ENCODE data around the gene GNG2. TPM values are rescaled to one million over a fixed set of nuclear protein-coding genes. Genes with fewer than 3 reads are reported as not detected.

Gene GNG2
- total RNA-seq, 1 experiment from 2014 or later: 8.6 TPM

DNA sequence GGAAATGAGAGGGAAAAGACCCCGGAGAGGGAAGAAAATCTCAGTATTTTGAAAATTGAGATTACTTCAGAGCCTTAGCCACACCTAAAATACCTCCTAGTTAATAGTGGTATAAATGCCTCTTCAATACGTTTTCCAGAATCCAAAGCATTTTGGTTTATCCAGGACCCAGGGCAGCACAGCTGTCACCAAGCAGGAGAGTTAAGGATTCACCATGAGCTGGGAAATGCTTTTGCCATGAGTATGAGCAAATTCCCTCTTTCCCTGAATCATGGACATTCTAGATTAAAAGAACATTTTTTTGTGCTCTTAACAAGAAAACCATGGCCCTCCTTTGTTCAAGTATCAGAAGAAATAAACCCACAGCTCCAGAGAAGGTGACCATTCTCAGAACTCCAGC lies 107.1 kb downstream of the GNG2 start:
- Histone ChIP-seq H3K4me3 (ENCODE audit: low read depth, low read length) (no peak overlapping the region), H3K36me3 (ENCODE audit: control insufficient read depth, insufficient read depth, low read length) (no peaks in the 10 kb centered on the region), H3K27me3 (replicated peaks; ENCODE audit: control insufficient read depth, insufficient read depth, low read length) (no peaks in the 10 kb centered on the region), H3K4me1 (no peaks in the 10 kb centered on the region), H3K9me3 (no peaks in the 10 kb centered on the region)
- no peaks in the 10 kb centered on the region for H3K36me3 Mint-ChIP-seq (ENCODE audit: insufficient read depth, unreplicated experiment)
- no peaks in the 10 kb centered on the region for H3K4me1 Mint-ChIP-seq (ENCODE audit: low read depth, unreplicated experiment)
- no peaks in the 10 kb centered on the region for H3K9me3 Mint-ChIP-seq (ENCODE audit: unreplicated experiment)
- H3K27ac Mint-ChIP-seq (ENCODE audit: unreplicated experiment): no peak overlapping the region
- no peaks in the 10 kb centered on the region for H3K27me3 Mint-ChIP-seq (ENCODE audit: insufficient read depth, unreplicated experiment)
- intact Hi-C loops (cut with micrococcal nuclease; ENCODE audit: unreplicated experiment): no loop called here
- BruUV-seq (replicated peaks): no TSS peak
- POLR2A ChIA-PET: no interaction called here
- TF ChIP-seq, protein P1, sequence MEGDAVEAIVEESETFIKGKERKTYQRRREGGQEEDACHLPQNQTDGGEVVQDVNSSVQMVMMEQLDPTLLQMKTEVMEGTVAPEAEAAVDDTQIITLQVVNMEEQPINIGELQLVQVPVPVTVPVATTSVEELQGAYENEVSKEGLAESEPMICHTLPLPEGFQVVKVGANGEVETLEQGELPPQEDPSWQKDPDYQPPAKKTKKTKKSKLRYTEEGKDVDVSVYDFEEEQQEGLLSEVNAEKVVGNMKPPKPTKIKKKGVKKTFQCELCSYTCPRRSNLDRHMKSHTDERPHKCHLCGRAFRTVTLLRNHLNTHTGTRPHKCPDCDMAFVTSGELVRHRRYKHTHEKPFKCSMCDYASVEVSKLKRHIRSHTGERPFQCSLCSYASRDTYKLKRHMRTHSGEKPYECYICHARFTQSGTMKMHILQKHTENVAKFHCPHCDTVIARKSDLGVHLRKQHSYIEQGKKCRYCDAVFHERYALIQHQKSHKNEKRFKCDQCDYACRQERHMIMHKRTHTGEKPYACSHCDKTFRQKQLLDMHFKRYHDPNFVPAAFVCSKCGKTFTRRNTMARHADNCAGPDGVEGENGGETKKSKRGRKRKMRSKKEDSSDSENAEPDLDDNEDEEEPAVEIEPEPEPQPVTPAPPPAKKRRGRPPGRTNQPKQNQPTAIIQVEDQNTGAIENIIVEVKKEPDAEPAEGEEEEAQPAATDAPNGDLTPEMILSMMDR (IDR thresholded peaks at IDR 0.05; ENCODE audit: insufficient read depth in 1 of 2, low read depth in 1 of 2, low read length in 1 of 2, severe bottlenecking in 1 of 2, unreplicated experiment in 1 of 2): no peak
- no peak for DNase-seq
- CTCF ChIA-PET: no interaction called here
- no peak overlapping the region for H3K4me3 Mint-ChIP-seq (ENCODE audit: unreplicated experiment)

DNA sequence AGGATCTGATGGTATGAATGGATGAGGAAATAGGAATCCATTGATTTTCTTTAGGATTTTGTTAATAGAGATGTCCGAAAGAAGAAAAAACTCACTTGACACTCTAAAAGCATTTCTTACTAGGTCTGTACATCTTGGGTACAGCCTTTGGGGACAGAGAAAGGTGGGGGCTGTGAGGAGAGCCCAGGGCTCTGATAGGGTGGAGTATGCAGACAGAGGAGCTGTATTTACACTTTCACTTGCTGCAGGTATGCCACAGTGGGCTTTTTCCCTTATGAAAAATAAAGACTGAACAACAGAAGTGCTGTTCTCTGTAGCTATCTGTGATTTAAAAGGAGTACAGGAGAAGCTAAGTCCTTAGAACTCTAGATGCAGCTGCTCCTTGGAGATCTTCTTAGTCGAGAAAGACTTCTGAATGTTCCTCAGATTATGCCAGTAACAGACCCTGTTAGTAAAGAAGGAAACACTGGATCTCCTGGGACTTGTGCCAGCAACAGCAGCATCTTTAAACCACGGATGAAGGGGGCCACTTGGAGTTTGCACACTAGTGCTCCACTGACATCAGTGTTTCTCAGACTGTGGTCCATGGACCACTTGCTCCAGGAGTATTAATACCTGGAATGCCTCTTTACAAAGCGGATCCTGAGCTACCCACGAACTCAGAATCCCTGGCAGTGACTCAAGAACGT lies 109.6 kb downstream of the GNG2 start:
- Mint-ChIP-seq H3K4me1 (ENCODE audit: low read depth, unreplicated experiment) (no peaks in the 10 kb centered on the region), H3K36me3 (ENCODE audit: insufficient read depth, unreplicated experiment) (no peaks in the 10 kb centered on the region), H3K27me3 (ENCODE audit: insufficient read depth, unreplicated experiment) (no peaks in the 10 kb centered on the region), H3K4me3 (ENCODE audit: unreplicated experiment) (no peak overlapping the region), H3K9me3 (ENCODE audit: unreplicated experiment) (no peaks in the 10 kb centered on the region), H3K27ac (ENCODE audit: unreplicated experiment) (no peak overlapping the region)
- no peak overlapping the region for H3K4me3 ChIP-seq (ENCODE audit: low read depth, low read length)
- ChIA-PET CTCF (no interaction called here), POLR2A (no interaction called here)
- H3K4me1 ChIP-seq: no peaks in the 10 kb centered on the region
- no TSS peak for BruUV-seq (replicated peaks)
- TF ChIP-seq, protein P1 (IDR thresholded peaks at IDR 0.05; ENCODE audit: insufficient read depth in 1 of 2, low read depth in 1 of 2, low read length in 1 of 2, severe bottlenecking in 1 of 2, unreplicated experiment in 1 of 2): no peak
- no peak for DNase-seq
- intact Hi-C loops (cut with micrococcal nuclease; ENCODE audit: unreplicated experiment): no loop called here
- no peaks in the 10 kb centered on the region for H3K36me3 ChIP-seq (ENCODE audit: control insufficient read depth, insufficient read depth, low read length)
- no peaks in the 10 kb centered on the region for H3K27me3 ChIP-seq (replicated peaks; ENCODE audit: control insufficient read depth, insufficient read depth, low read length)
- H3K9me3 ChIP-seq: no peaks in the 10 kb centered on the region

DNA sequence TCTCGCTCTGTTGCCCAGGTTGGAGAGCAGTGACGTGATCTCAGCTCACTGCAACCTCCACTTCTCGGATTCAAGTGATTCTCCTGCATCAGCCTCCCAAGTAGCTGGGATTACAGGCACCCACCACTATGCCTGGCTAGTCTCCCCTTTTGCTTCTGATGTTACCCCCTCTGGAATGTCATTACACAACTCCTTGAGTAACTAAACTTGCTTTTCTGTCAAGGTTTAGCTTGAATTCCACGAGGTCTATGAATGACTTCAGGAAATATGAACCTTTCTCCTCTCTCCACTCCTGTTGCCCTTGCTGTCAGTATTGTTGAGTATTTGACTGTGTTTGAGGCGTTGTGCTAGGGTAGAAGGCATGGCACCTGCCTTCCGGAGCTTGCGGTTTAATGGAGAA lies 112.2 kb downstream of the GNG2 start:
- no peak overlapping the region for H3K4me3 Mint-ChIP-seq (ENCODE audit: unreplicated experiment)
- Histone ChIP-seq H3K4me3 (ENCODE audit: low read depth, low read length) (no peak overlapping the region), H3K36me3 (ENCODE audit: control insufficient read depth, insufficient read depth, low read length) (no peaks in the 10 kb centered on the region), H3K27me3 (replicated peaks; ENCODE audit: control insufficient read depth, insufficient read depth, low read length) (no peaks in the 10 kb centered on the region), H3K9me3 (no peaks in the 10 kb centered on the region), H3K4me1 (peaks cover 9% of the 10 kb centered on the region; the same call in 1 of the 2 replicates)
- H3K9me3 Mint-ChIP-seq (ENCODE audit: unreplicated experiment): no peaks in the 10 kb centered on the region
- no peak for DNase-seq
- no peak overlapping the region for H3K27ac Mint-ChIP-seq (ENCODE audit: unreplicated experiment)
- H3K36me3 Mint-ChIP-seq (ENCODE audit: insufficient read depth, unreplicated experiment): no peaks in the 10 kb centered on the region
- intact Hi-C loops (cut with micrococcal nuclease; ENCODE audit: unreplicated experiment): no loop called here
- CTCF ChIA-PET: no interaction called here
- H3K27me3 Mint-ChIP-seq (ENCODE audit: insufficient read depth, unreplicated experiment): no peaks in the 10 kb centered on the region
- POLR2A ChIA-PET: no interaction called here
- BruUV-seq (replicated peaks): no TSS peak
- TF ChIP-seq, protein P1 (IDR thresholded peaks at IDR 0.05; ENCODE audit: insufficient read depth in 1 of 2, low read depth in 1 of 2, low read length in 1 of 2, severe bottlenecking in 1 of 2, unreplicated experiment in 1 of 2): no peak
- H3K4me1 Mint-ChIP-seq (ENCODE audit: low read depth, unreplicated experiment): no peaks in the 10 kb centered on the region

All from Caco-2 (cell line).